Heart right ventricle (tissue), 16 donors: ENCODE results near the gene PABPN1. TPM values are rescaled to one million over a fixed set of nuclear protein-coding genes. Genes with fewer than 3 reads are reported as not detected.
A peak's percentile ranks its signal among the peaks of the same experiment; 100 is the strongest.

Experiments used
- ATAC-seq, 8 donors: fragments of 200-7000 bp; cut with Tn5 transposase; one replicate each; pipeline ENCODE4 v1.9.1; 2020; ENCODE audit warnings: mild to moderate bottlenecking in 8 of 8, moderate library complexity in 8 of 8, moderate number of reproducible peaks in 1 of 8
- DNase-seq, 2 donors: peaks; one replicate each; pipeline ENCODE4 v3.0.0-alpha.2; 2020
- H3K27ac ChIP-seq, 10 donors: fragments of 200-600 bp; sonication (generic) in 2 of 10; one replicate each; pipeline versions ENCODE4 v1.5.0 to v1.8.0; 2020 to 2022; ENCODE audit warnings: mild to moderate bottlenecking in 3 of 10
- H3K27me3 ChIP-seq, 7 donors: fragments of 200-600 bp; one replicate each; pipeline ENCODE4 v1.8.0; 2021 to 2022; ENCODE audit warnings: mild to moderate bottlenecking in 2 of 7
- H3K36me3 ChIP-seq, 9 donors: fragments of 200-600 bp; sonication (generic) in 1 of 9; one replicate each; pipeline versions ENCODE4 v1.5.0 to v1.8.0; 2020 to 2022; ENCODE audit warnings: mild to moderate bottlenecking in 2 of 9
- H3K4me1 ChIP-seq, 9 donors: fragments of 200-600 bp; sonication (generic) in 1 of 9; one replicate each; pipeline versions ENCODE4 v1.5.0 to v1.8.0; 2020 to 2022; ENCODE audit warnings: mild to moderate bottlenecking in 4 of 9
- H3K4me3 ChIP-seq, 10 donors: fragments of 200-600 bp; sonication (generic) in 2 of 10; one replicate each; pipeline versions ENCODE4 v1.5.0 to v1.8.0; 2020 to 2022; ENCODE audit warnings: mild to moderate bottlenecking in 7 of 10, moderate library complexity in 2 of 10
- H3K9me3 ChIP-seq, 11 donors: fragments of 200-600 bp in 10 of 11; sonication (generic) in 2 of 11; one replicate each; pipeline versions ENCODE4 v1.5.0 to v1.8.0; 2013 to 2022; ENCODE audit warnings: mild to moderate bottlenecking in 2 of 11, control low read depth in 1 of 11, moderate library complexity in 1 of 11
- CTCF ChIP-seq, 9 donors: fragments of 200-600 bp; sonication (generic) in 2 of 9; IDR thresholded peaks; one replicate each; pipeline versions ENCODE4 v1.5.0 to v1.8.0; 2021 to 2022; ENCODE audit warnings: antibody characterized with exemption in 9 of 9, mild to moderate bottlenecking in 5 of 9, moderate library complexity in 1 of 9
- whole genome bisulfite sequencing, 2 donors: extraction: QIAGEN DNeasy Blood & Tissue Kit; methylation state at CpG; one replicate each; pipeline ENCODE4 v1.1.7; 2013; ENCODE audit warnings: inconsistent platforms in 1 of 2; 5-methylcytosine and 5-hydroxymethylcytosine counted together
- intact Hi-C, 10 donors: fragments of 100-400 bp; cut with DNase I; formaldehyde crosslinking; loops; one replicate each; pipeline versions ENCODE4 v1.11.1 to v1.14.2; 2022
- polyA plus RNA-seq, 2 donors: library from polyadenylated mRNA; stranded (reverse); fragments of 200-250 nt; gene quantifications; one replicate each; pipeline ENCODE4 v1.2.3, GENCODE V29; 2013
- total RNA-seq, 10 donors: library from RNA; stranded (reverse); fragmentation: NEBNext Ultra II Directional in 3 of 10; extraction: Animal tissue kit (Norgen Biotek cat#: 25700) in 3 of 10; gene quantifications; one replicate each; pipeline versions ENCODE4 v1.2.1 to v1.2.4, GENCODE V29; 2021 to 2023
- donor health status: Arrhythmogenic right ventricular cardiomyopathy.
- donor health status: ischemic (EF 13 %, LVEDD 7.1; RV severe dilation, severe dysfunction).
- donor health status: healthy with polysubstance abuse.
- donor health status: DM: no; HTN: yes; CAD: no.
- donor health status: DM: no; HTN: no; CAD: no.
- donor health status: ischemic (EF 25% LVEDD 6.9; RV normal size, moderate dysfunction).
- donor health status: ischemic (EF 25% LVEDD 5.7; RV mildly dilated, moderate dysfunction).
- donor health status: healthy.
- donor health status: DM: yes; HTN: yes; CAD: no.
- donor health status: Ischemic cardiomyopathy.
- donor health status: ischemic (EF 35%, LVEDD 5.7; RV mildly dilated, moderate dysfunction).
- donor health status: nonischemic (EF 11% LVEDD 7.7; RV severe dilation, severe dysfunction).
- donor health status: DM: yes; HTN: yes; CAD: no.
- donor health status: PGD.
- donor health status: ischemic (EF 29% LVEDD 5.4; RV normal size, mild dysfunction).
- donor health status: nonischemic (EF 23%, LVEDD 6.1; RV moderate dilation, normal function).

Gene PABPN1
- total and polyA plus RNA-seq, 12 donors: 57.0 to 196 (median 68.6) TPM

DNA sequence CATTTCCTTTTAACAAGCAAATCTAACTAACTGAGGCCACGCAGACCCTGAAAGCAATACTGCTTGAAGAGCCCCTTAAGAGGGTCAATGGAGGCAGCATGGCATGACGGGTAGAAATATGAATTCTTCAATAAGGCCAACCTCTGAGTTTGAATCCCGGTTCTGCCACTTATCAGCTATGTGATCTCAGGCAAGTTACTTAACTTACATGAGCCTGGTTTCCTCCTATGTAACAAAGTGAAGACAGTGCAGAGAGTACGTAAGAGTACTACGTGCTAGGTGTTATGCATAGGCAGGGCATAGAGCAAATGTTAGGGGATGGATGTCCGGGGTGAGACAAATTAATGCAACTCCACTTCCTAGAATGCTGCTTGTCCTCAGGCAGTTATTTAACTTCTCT is 40.0 kb upstream of the PABPN1 start:
- H3K27ac ChIP-seq: no peak overlapping the region
- H3K27me3 ChIP-seq: no peaks in the 10 kb centered on the region
- no peaks in the 10 kb centered on the region for H3K9me3 ChIP-seq
- ATAC-seq (no peak), DNase-seq (no peak)
- TF ChIP-seq CTCF (IDR thresholded peaks at IDR 0.05): no peak
- H3K36me3 ChIP-seq: peaks cover 0 to 22% (median under 1%) of the 10 kb centered on the region in 9 donors
- no peak overlapping the region for H3K4me3 ChIP-seq
- intact Hi-C loops: no loop called here
- WGBS, 2 donors: 93 to 94% methylated on average over 6 of the region's 6 CpGs
- peaks cover 0 to 30% (median 17%) of the 10 kb centered on the region in 9 donors for H3K4me1 ChIP-seq

- DNase-seq (no peak), ATAC-seq (no peak)
- intact Hi-C loops: no loop called here
- Histone ChIP-seq H3K9me3 (no peaks in the 10 kb centered on the region), H3K36me3 (peaks cover 0 to 14% (median 0%) of the 10 kb centered on the region in 9 donors), H3K4me1 (peaks cover 0 to 35% (median 23%) of the 10 kb centered on the region in 9 donors), H3K4me3 (peak overlapping the region; percentile 67 to 95 (median 90)), H3K27ac (peak overlapping the region in 9 of 10 donors; percentile 82 to 96 (median 93)), H3K27me3 (no peaks in the 10 kb centered on the region)
- 19 to 24% methylated on average over 9 of the region's 9 CpGs for WGBS, 2 donors
- TF ChIP-seq CTCF (IDR thresholded peaks at IDR 0.05): no peak
These were observed 36.4 kb upstream of the PABPN1 start for GRCh38 chr14:23284654-23285529.

DNA sequence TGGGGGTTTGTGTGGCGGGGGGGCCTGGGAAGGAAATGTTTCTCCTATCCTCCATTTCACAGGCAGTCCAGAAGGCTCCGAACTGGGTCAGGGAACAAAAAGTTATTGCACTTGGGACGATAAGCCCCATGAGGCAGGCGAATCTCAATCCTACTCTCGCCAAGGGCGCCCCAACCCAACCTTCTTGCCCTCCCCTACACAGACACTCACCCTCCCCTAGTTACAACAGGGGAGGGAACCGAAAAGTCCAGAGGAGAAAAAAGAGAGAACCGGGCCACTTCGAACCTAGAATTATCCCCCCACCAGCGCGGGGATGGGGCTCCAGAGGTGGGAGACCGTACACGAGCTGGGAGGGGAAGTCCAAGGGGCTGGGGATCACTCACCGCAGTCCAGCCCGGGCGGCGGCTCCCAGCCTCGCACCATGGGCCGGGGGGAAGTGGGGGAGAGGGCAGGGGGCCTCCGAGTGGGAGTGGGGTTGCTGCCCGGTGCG is 35.7 kb upstream of the PABPN1 start:
- Histone ChIP-seq H3K9me3 (no peaks in the 10 kb centered on the region), H3K4me1 (peaks cover 0 to 29% (median 22%) of the 10 kb centered on the region in 9 donors), H3K27ac (peak overlapping the region; percentile 77 to 96 (median 92)), H3K4me3 (peak overlapping the region; percentile 67 to 95 (median 90)), H3K36me3 (peaks cover 0 to 14% (median 0%) of the 10 kb centered on the region in 9 donors), H3K27me3 (no peaks in the 10 kb centered on the region)
- 0% methylated on average over 16 to 22 of the region's 22 CpGs for WGBS, 2 donors
- DNase-seq (no peak), ATAC-seq (peak; percentile 5 to 45 (median 10))
- intact Hi-C loops: loop anchor here in 6 of 10 donors (1.0 to 2.0 kb wide), 2 partner anchors 15 kb away; no protein-coding TSS in a partner anchor
- no peak for TF ChIP-seq CTCF (IDR thresholded peaks at IDR 0.05)

DNA sequence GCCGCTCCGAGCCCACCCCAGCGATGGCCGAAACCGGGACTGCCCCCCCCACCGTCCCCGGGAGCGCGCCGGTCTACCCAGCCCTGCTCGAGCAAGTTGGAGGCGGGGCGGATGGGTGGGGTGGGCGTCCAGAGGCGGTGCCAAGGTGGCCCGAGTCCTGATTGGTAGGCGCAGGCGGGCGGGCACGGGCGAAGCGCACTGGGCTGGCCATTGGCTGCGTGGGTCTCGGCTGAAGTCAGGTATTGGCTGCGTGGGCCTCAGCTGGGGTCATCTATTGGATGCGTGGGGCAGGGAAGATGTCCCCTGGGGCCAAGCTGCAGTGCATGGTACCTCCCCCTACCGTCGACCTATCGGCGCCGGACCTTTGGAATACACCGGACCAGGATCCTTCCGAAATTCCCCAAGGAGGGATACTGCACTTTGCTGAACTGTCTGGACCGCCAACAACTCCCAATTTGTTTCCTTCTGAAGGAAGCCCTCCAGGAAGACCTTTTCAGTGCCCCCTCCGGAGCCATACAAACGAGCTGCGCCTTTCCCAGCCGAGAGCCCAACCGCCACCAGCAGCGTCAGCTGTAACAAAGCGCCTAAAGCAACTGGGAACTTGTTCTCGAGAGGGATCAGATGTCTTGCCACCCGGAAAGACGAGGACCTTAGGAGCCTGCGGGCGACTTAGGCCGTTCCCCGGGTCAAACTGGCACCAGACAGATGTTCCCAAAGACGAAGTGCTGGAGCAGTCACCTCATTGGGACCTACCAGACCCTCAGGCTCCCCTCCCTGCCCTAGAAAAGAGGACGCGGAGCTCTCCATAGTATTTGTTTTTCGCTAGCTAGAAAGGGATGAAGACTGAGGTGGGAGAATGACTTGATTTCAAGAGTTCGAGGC is 35.0 kb upstream of the PABPN1 start, which contains the start of gene HOMEZ:
Gene HOMEZ, minus strand, starts transcription at position 113 of the 882 bp plus-strand sequence. CDS start 180 bp downstream, outside the sequence.
- no peaks in the 10 kb centered on the region for H3K9me3 ChIP-seq
- 1% methylated on average over 53 of the region's 53 CpGs for WGBS, 2 donors
- DNase-seq (peak; percentile 99), ATAC-seq (peak; percentile 98 to 100 (median 99))
- peak within 1 kb of the TSS; percentile 67 to 95 (median 90) for H3K4me3 ChIP-seq
- H3K27ac ChIP-seq: peak within 1 kb of the TSS; percentile 77 to 97 (median 94)
- H3K27me3 ChIP-seq: no peaks in the 10 kb centered on the region
- TF ChIP-seq CTCF (IDR thresholded peaks at IDR 0.05): peak in 7 of 9 donors; percentile 12 to 59 (median 39)
- intact Hi-C loops: loop anchor here in 6 of 10 donors (1.0 to 2.0 kb wide), 2 partner anchors 14 to 15 kb away; no protein-coding TSS in a partner anchor
- H3K4me1 ChIP-seq: peaks cover 0 to 29% (median 22%) of the 10 kb centered on the region in 9 donors
- peaks cover 0 to 12% (median 0%) of the 10 kb centered on the region in 9 donors for H3K36me3 ChIP-seq
